Inferior parietal cortex (tissue), 1 donor: ENCODE results near the gene DNAH3.
A peak's percentile ranks its signal among the peaks of the same experiment; 100 is the strongest.
"Not testable (repeated sequence)": the region's sequence is repeated elsewhere in the genome, so short reads cannot be mapped to it uniquely, and the experiment has no call there.

Experiments
- DNase-seq: peaks from one replicate; pipeline ENCODE4 v3.0.0-alpha.2; 2016; ENCODE audit errors: extremely low spot score

Gene DNAH3

DNA sequence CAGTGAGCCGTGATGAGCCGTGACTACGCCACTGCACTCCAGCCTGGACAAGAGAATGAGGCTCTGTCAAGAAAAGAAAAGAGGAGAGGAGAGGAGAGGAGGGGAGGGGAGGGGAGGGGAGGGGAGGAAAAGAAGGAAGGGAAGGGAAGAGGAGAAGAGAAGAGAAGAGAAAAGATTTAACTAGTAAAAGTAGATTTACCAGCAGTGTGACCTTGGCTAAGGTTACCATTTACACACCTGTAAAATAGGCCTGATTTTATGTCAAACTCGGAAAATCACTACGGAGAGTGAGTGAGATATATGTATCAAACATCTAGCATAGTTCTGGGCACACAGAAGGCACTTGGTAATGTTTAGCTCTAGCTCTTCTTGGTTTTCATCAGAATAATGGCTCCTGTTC is 140.8 kb downstream of the DNAH3 start:
- DNase-seq: no peak

GRCh38 chr16:21005008-21005407 is 145.6 kb downstream of the DNAH3 start:
- no peak for DNase-seq

GRCh38 chr16:21001262-21001661 is 149.4 kb downstream of the DNAH3 start:
- DNase-seq: peak; percentile 2

GRCh38 chr16:20997147-20997546 is 153.5 kb downstream of the DNAH3 start:
- DNase-seq: no peak

DNA sequence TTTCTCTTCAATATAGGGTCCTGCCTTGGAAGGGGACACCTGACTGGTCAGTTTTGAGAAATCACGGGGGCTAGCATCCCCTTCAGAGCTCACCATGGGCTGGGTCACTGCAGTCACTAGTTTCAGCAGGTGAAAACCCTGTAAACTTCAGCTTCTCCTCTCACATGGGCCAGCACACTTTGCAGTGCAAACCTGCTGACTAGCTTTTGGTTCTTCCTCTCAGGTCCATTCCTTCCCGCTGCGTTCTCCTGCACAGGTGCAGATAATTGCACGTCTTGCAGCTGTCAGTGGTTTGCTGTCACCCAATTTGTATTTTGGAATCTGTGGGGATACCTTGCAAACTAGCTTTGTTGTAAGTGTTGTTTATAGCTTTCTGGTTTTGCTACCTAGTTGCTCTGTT is 154.9 kb downstream of the DNAH3 start:
- DNase-seq: no peak

DNA sequence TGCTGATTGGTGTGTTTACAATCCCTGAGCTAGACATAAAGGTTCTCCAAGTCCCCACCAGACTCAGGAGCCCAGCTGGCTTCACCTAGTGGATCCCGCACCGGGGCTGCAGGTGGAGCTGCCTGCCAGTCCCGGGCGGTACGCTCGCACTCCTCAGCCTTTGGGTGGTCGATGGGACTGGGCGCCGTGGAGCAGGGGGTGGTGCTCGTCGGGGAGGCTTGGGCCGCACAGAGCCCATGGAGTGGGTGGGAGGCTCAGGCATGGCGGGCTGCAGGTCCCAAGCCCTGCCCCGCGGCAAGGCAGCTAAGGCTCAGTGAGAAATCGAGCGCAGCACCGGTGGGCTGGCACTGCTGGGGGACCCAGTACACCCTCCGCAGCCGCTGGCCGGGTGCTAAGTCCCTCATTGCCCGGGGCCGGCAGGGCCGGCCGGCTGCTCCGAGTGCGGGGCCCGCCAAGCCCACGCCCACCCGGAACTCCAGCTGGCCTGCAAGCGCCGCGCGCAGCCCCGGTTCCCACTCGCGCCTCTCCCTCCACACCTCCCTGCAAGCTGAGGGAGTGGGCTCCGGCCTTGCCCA is 161.1 kb downstream of the DNAH3 start:
- DNase-seq: not testable (repeated sequence)

DNA sequence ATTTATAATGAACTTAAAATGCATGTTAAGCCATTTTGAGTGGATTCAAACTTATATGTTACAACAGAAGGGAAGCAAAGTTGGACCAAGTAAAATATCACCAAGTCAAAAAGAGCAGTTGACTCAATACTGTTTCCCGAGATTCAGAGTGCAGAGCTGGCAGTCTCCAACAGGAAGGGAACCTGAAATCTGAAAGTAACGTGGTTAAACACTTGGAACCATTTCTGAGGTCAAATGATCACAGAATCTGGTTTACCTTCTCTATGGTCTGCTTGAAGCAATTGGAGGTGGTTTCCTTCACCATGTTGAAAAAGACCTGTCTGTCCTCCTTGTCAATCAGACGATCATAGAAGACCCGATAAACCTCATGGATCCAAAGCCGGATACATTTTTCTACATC is 163.6 kb downstream of the DNAH3 start:
- no peak for DNase-seq

DNA sequence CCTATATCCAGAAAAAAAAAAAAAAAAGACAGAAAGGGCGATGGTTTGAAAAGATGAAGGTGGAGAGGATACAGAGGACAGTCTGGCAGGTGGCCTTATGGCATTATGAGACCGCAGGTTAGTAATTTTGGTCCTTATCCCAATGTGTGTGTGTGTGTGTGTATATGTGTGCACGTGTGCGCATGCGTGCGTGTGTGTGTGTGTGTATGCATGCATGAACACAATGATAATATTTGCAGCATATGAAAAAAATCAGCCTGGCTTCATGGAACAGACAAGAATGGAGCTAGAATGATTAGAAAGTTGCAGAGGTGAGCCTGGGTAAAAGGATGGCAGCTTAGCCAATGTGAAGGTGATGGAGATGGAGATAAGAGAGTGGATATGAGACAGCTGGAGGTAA is 166.6 kb downstream of the DNAH3 start:
- no peak for DNase-seq

DNA sequence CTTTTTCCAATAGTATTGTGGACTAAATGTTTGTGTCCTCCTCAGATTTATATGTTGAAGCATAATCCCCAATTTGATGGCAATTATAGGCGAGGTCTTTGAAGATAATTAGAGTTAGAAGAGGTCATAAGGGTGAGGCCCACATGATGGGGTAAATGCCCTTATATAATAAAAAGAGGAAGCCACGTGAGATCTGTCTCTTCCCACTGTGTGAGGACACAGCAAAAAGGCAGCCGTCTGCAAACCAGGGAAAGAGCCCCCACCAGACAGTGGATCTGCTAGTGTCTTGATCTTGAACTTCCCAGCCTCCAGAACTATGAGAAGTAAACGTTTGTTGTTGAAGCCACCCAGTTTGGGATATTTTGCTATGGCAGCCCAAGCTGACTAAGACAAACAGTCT is 174.1 kb downstream of the DNAH3 start:
- no peak for DNase-seq

DNA sequence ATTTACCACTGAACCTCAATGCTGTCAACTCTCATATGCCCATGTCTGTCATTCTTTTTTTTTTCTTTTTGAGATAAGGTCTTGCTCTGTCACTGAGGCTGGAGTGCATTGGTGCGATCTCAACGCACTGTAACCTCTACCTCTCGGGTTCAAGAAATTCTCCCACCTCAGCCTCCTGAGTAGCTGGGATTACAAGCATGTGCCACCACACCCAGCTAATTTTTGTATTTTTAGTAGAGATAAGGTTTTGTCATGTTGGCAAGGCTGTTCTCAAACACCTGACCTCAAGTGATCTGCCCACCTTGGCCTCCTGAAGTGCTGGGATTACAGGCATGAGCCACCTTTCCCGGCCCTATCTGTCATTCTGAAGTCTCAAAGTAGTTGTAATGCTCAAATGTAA is 177.4 kb downstream of the DNAH3 start:
- DNase-seq: not testable (repeated sequence)

- no peak for DNase-seq
Observed at GRCh38 chr16:20971401-20971800, 179.2 kb downstream of the DNAH3 start.

GRCh38 chr16:20969386-20969785 is 181.3 kb downstream of the DNAH3 start:
- DNase-seq: no peak

DNA sequence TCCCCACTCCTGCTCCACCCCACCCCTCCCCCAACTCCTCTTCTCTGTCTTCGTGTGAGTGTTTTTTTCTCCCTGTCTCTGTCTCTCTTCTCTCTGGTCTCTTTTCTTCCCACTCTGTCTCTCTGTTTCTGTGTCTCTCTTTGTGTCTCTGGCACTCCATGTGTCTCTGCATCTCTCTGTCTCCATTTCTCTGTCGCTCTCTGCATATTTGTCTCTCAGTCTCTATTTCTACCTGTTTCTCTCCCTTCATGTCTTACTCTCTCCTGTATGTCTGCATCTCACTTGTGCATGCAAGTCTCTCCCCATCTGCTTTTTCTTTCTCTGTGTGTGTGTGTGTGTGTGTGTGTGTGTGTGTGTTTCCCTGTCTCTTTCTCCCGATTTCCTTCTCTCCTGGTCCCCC is 181.9 kb downstream of the DNAH3 start:
- DNase-seq: no peak

DNA sequence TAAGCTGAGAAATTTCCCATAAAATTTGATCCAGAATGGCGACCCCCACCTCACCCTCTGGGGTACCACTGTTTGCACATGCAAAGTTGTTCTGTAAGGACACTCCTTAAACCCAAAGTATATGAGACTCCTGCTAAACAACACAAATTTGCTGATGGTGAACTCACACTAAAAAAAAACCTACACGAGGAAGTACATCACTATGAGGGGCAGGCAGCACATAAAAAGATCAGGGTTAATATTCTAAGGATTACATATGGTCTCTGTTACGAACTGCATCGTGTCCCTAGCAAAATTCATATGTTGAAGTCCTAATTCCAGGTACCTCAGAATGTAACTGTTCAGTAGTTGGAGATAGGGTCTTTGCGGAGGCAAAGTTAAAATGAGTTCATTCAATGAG is 189.7 kb downstream of the DNAH3 start:
- DNase-seq: no peak

- no peak for DNase-seq
Observed at GRCh38 chr16:20957153-20957552, 193.5 kb downstream of the DNAH3 start.

- DNase-seq: no peak
Observed at GRCh38 chr16:20956319-20956718, 194.3 kb downstream of the DNAH3 start.

GRCh38 chr16:20954574-20954973 is 196.1 kb downstream of the DNAH3 start:
- DNase-seq: no peak

- DNase-seq: no peak
Observed at GRCh38 chr16:20952139-20952920, 198.3 kb downstream of the DNAH3 start.

DNA sequence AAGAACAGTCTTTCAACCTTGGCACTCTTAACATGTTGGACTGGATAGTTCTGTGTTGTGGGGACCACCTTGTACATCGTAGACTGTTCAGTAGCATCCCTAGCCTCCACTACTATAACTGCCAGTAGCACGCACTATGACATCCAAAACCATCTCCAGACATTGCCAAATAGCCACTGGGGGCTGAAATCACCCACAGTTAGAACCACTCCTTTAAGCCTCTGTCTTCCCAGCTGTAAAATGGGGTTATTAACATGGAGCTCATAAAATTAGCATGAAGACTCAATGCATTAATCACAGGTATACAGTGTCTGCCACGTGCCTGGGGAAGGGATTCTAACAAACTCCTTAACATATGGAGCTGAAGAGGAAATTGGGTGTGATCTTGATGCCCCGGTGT is 200.4 kb downstream of the DNAH3 start:
- DNase-seq: no peak

DNA sequence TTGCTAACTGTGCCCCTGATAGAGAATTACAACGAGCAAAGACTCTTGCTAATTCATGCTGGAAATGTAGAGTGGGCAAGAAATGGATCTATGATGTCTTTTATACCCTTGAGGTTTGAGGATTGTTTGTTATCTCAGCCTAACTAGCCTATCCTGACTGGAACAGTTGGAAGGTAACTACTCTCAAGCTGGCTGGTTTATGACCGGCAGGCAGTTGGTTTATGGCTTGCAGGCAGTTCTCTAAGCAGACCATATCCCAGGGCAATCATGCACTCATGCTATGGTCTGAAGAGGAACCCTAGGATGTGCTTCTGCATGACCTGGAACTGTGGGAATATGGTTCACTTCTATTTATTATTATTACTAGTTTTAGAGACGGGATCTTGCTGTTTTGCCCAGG is 201.0 kb downstream of the DNAH3 start:
- DNase-seq: no peak

DNA sequence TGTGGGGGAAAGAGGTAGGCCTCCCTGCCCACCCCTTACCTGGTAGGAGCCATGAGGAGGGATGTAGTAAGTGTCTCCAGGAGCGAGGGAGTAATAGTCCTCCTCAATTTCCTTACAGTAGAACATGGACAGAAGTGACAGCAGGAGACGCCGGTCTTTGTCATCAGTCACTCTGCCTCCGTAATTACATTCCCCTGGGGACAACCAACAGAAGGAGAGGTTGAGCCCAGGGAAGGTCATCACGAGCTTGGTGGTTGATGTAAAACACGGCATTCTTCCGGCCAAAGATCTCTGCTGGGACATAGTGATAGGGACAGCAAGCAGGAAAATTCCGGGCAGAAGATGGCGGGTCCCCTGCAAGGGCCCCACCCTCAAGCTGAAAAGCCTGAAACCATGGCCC is 202.2 kb downstream of the DNAH3 start:
- no peak for DNase-seq

DNA sequence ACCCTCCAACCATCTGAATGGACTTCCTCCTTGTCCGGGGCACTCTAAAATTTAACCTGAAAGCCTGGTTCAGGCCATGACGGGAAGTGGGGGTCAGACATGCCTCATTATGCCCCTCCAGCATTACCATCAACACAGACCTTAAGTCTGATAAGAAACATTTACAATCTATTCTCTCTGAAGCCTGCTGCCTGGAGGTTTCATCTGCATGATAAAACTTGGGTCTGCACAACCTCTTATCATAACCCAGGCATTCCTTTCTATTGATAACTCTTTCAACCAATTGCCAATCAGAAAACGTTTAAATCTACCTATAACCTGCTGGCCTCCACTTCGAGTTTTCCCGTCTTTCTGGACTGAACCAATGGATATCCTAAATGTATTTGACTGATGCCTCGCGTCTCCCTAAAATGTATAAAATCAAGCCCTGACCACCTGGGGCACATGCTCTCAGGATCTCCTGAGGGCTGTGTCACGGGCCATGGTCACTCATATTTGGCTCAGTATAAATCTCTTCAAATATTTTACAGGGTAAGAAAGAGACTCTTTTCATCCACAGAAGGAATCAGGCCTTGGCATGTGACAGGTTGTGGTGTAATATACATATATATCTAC is 204.5 kb downstream of the DNAH3 start:
- DNase-seq: no peak

- DNase-seq: not testable (repeated sequence)
Observed at GRCh38 chr16:20945575-20945875, 205.1 kb downstream of the DNAH3 start.
